GM12801 (cell line): ENCODE results near the gene CACNA1I.

Source experiments
- CTCF ChIP-seq: IDR thresholded peaks from one replicate; pipeline ENCODE4 v1.5.1; 2011; ENCODE audit warnings: control low read depth; ENCODE audit not compliant: insufficient read length; ENCODE audit errors: extremely low read depth

The CACNA1I gene

GRCh38 chr22:39733191-39733590, 162.6 kb downstream of the CACNA1I start:
- no peak for TF ChIP-seq CTCF

GRCh38 chr22:39734866-39735265, 164.3 kb downstream of the CACNA1I start:
- TF ChIP-seq CTCF, result no peak

GRCh38 chr22:39735776-39736175, 165.2 kb downstream of the CACNA1I start:
- no peak for TF ChIP-seq CTCF

- TF ChIP-seq CTCF, result no peak
Observed at GRCh38 chr22:39738746-39739145, 168.2 kb downstream of the CACNA1I start.
